GM23248 (cell line): ENCODE data around the gene UHRF2. TPM values are rescaled to one million over a fixed set of nuclear protein-coding genes. Genes with fewer than 3 reads are reported as not detected.
A peak's percentile ranks its signal among the peaks of the same experiment; 100 is the strongest.

Experiments used
- DNase-seq: peaks from one replicate; pipeline ENCODE4 v3.0.0-alpha.2; 2015
- H2AFZ ChIP-seq: fragments of 200-600 bp; sonication (generic); 2 replicates; pipeline ENCODE4 v1.6.1; 2016; ENCODE audit warnings: antibody characterized with exemption
- H3F3A ChIP-seq: fragments of 200-600 bp; sonication (generic); 2 replicates; pipeline ENCODE4 v1.6.1; 2016; ENCODE audit warnings: mild to moderate bottlenecking, antibody characterized with exemption, mixed run types; ENCODE audit not compliant: insufficient read depth
- H3K27ac ChIP-seq: fragments of 200-600 bp; sonication (generic); 2 replicates; pipeline ENCODE4 v1.5.1; 2016; ENCODE audit warnings: mild to moderate bottlenecking
- H3K27me3 ChIP-seq: fragments of 200-600 bp; sonication (generic); replicated peaks from 2 replicates; pipeline ENCODE4 v1.6.1; 2016; ENCODE audit warnings: mild to moderate bottlenecking; ENCODE audit not compliant: insufficient read depth
- H3K36me3 ChIP-seq: fragments of 200-600 bp; sonication (generic); 2 replicates; pipeline ENCODE4 v1.6.1; 2016; ENCODE audit warnings: low read depth, mild to moderate bottlenecking
- H3K4me1 ChIP-seq: fragments of 200-600 bp; sonication (generic); 2 replicates; pipeline ENCODE4 v1.6.1; 2016; ENCODE audit warnings: mild to moderate bottlenecking; ENCODE audit not compliant: insufficient read depth
- H3K4me2 ChIP-seq: fragments of 200-600 bp; sonication (generic); one replicate; pipeline ENCODE4 v1.6.1; 2016; ENCODE audit warnings: mild to moderate bottlenecking; ENCODE audit not compliant: unreplicated experiment
- H3K4me3 ChIP-seq: fragments of 200-600 bp; sonication (generic); 2 replicates; pipeline ENCODE4 v1.5.1; 2016; ENCODE audit warnings: mild to moderate bottlenecking
- H3K79me2 ChIP-seq: fragments of 200-600 bp; sonication (generic); 2 replicates; pipeline ENCODE4 v1.6.1; 2016; ENCODE audit warnings: mild to moderate bottlenecking; ENCODE audit not compliant: insufficient read depth
- H3K9ac ChIP-seq: fragments of 200-600 bp; sonication (generic); 2 replicates; pipeline ENCODE4 v1.6.1; 2016; ENCODE audit warnings: mild to moderate bottlenecking
- H3K9me2 ChIP-seq: fragments of 200-600 bp; sonication (generic); 2 replicates; pipeline ENCODE4 v1.6.1; 2016; ENCODE audit warnings: mixed run types, mild to moderate bottlenecking, moderate library complexity; ENCODE audit not compliant: insufficient read depth
- H3K9me3 ChIP-seq: fragments of 200-600 bp; sonication (generic); one replicate; pipeline ENCODE4 v1.6.1; 2017; ENCODE audit warnings: low read depth
- H4K20me1 ChIP-seq: fragments of 200-600 bp; sonication (generic); 2 replicates; pipeline ENCODE4 v1.6.0; 2016; ENCODE audit not compliant: insufficient read depth
- EZH2 ChIP-seq: fragments of 200-600 bp; sonication (generic); IDR thresholded peaks from 2 replicates; pipeline ENCODE4 v1.6.1; 2018; ENCODE audit warnings: antibody characterized with exemption, mild to moderate bottlenecking; ENCODE audit not compliant: insufficient read depth, poor library complexity, severe bottlenecking
- EZH2phosphoT487 ChIP-seq: fragments of 200-600 bp; sonication (generic); IDR thresholded peaks from 2 replicates; pipeline ENCODE4 v1.6.1; 2018; ENCODE audit warnings: antibody characterized with exemption, moderate library complexity, mild to moderate bottlenecking, low read depth; ENCODE audit not compliant: insufficient read depth
- WGBS, 2 experiments: methylation state at CpG; one replicate each; pipeline ENCODE4 v1.1.6; 2015 to 2017; ENCODE audit warnings: low lambda C conversion rate in 2 of 2, low coverage in 1 of 2; ENCODE audit errors: missing lambda C conversion rate in 2 of 2; 5-methylcytosine and 5-hydroxymethylcytosine counted together
- in situ Hi-C: fragments of 300-500 bp; cut with MboI; formaldehyde crosslinking; loops from 2 replicates; pipeline ENCODE4 v1.15.0; 2020
- polyA plus RNA-seq: library from polyadenylated mRNA; unstranded; fragments of >200 nt; fragmentation: Nextera tagmentation; extraction: Ambion mirVana; gene quantifications from 2 replicates; pipeline ENCODE4 v1.2.1, GENCODE V29; 2016
- total RNA-seq: library from RNA; depleted of rRNA; stranded (reverse); fragments of >200 nt; shearing (Covaris generic); gene quantifications from 2 replicates; pipeline ENCODE4 v1.2.3, GENCODE V29; 2014

Gene UHRF2
- total and polyA plus RNA-seq, 2 experiments from 2014 or later, result 25.8 to 53.1 TPM

GRCh38 chr9:6413365-6414246 lies 607 bp downstream of the UHRF2 start:
- H3F3A ChIP-seq, result peaks cover 21% of the 10 kb centered on the region; the same call in 1 of the 2 replicates

GRCh38 chr9:6414247-6414641 lies 1.2 kb downstream of the UHRF2 start:
- Histone ChIP-seq H3K4me2 (peak overlapping the region; percentile 98), H3K4me1 (peaks cover 20% of the 10 kb centered on the region), H3K9me3 (no peaks in the 10 kb centered on the region), H2AFZ (peak overlapping the region; percentile 97), H3K79me2 (peaks cover 66% of the 10 kb centered on the region), H3K9ac (peak overlapping the region; percentile 93), H3F3A (peaks cover 21% of the 10 kb centered on the region; the same call in 1 of the 2 replicates), H3K36me3 (no peaks in the 10 kb centered on the region), H4K20me1 (peaks cover 22% of the 10 kb centered on the region), H3K9me2 (no peaks in the 10 kb centered on the region), H3K27me3 (no peaks in the 10 kb centered on the region), H3K4me3 (peak overlapping the region; percentile 86), H3K27ac (peak overlapping the region; percentile 75)
- in situ Hi-C loops, result no loop called here
- TF ChIP-seq EZH2 (no peak), EZH2phosphoT487 (no peak)
- WGBS, 2 experiments, result 1 to 2% methylated on average over 11 of the region's 11 CpGs
- DNase-seq, result peak; percentile 78

More at GRCh38 chr9:6413365-6414246, 607 bp downstream of the UHRF2 start:
- Histone ChIP-seq H2AFZ (peak overlapping the region; percentile 97), H3K27me3 (no peaks in the 10 kb centered on the region), H3K4me3 (peak overlapping the region; percentile 86), H3K4me1 (peaks cover 20% of the 10 kb centered on the region), H3K9me3 (no peaks in the 10 kb centered on the region), H3K4me2 (peak overlapping the region; percentile 98), H3K27ac (peak overlapping the region; percentile 75), H3K36me3 (no peaks in the 10 kb centered on the region), H3K9me2 (no peaks in the 10 kb centered on the region), H4K20me1 (peaks cover 21% of the 10 kb centered on the region), H3K79me2 (peaks cover 60% of the 10 kb centered on the region), H3K9ac (peak overlapping the region; percentile 93)
- peak; percentile 53 for DNase-seq
- TF ChIP-seq EZH2 (no peak), EZH2phosphoT487 (no peak)
- 0 to 1% methylated on average over 75 to 76 of the region's 92 CpGs for WGBS, 2 experiments
- in situ Hi-C loops, result no loop called here

GRCh38 chr9:6415266-6415665 lies 2.3 kb downstream of the UHRF2 start:
- Histone ChIP-seq H3K36me3 (no peaks in the 10 kb centered on the region), H4K20me1 (peaks cover 22% of the 10 kb centered on the region), H3K4me3 (peak overlapping the region; percentile 86), H3K27me3 (no peaks in the 10 kb centered on the region), H3K4me1 (peaks cover 20% of the 10 kb centered on the region), H3K79me2 (peaks cover 76% of the 10 kb centered on the region), H3K9ac (peak overlapping the region; percentile 93), H3K9me2 (no peaks in the 10 kb centered on the region), H3K9me3 (no peaks in the 10 kb centered on the region), H3F3A (peaks cover 21% of the 10 kb centered on the region; the same call in 1 of the 2 replicates), H2AFZ (no peak overlapping the region), H3K27ac (peak overlapping the region; percentile 75), H3K4me2 (peak overlapping the region; percentile 98)
- in situ Hi-C loops, result no loop called here
- 72 to 74% methylated on average over 5 of the region's 5 CpGs for WGBS, 2 experiments
- peak; percentile 15 for DNase-seq
- TF ChIP-seq EZH2 (no peak), EZH2phosphoT487 (no peak)

- Histone ChIP-seq H3K9me2 (no peaks in the 10 kb centered on the region), H3K27ac (no peak overlapping the region), H3K9ac (no peak overlapping the region), H3F3A (peaks cover 21% of the 10 kb centered on the region; the same call in 1 of the 2 replicates), H3K4me3 (peak overlapping the region; percentile 35), H3K4me2 (peak overlapping the region; percentile 28), H4K20me1 (peaks cover 22% of the 10 kb centered on the region), H3K36me3 (peaks cover 7% of the 10 kb centered on the region; the same call in 1 of the 2 replicates), H3K27me3 (no peaks in the 10 kb centered on the region), H3K79me2 (peaks cover 95% of the 10 kb centered on the region), H2AFZ (no peak overlapping the region), H3K4me1 (peaks cover 20% of the 10 kb centered on the region), H3K9me3 (no peaks in the 10 kb centered on the region)
- peak; percentile 27 for DNase-seq
- TF ChIP-seq EZH2 (no peak), EZH2phosphoT487 (no peak)
- WGBS, 2 experiments, result 45 to 49% methylated on average over 3 of the region's 3 CpGs
- in situ Hi-C loops, result no loop called here
These were observed 4.2 kb downstream of the UHRF2 start for GRCh38 chr9:6417186-6417585.
